HG03354 (cell line): Measurements from ENCODE around the gene RHBDD3.

ENCODE experiments used
- ATAC-seq: cut with Tn5 transposase; IDR thresholded peaks from one replicate; pipeline ENCODE4 v1.9.1; 2021; ENCODE audit warnings: mild to moderate bottlenecking; ENCODE audit not compliant: unreplicated experiment, poor library complexity, severe bottlenecking

RHBDD3 gene

DNA sequence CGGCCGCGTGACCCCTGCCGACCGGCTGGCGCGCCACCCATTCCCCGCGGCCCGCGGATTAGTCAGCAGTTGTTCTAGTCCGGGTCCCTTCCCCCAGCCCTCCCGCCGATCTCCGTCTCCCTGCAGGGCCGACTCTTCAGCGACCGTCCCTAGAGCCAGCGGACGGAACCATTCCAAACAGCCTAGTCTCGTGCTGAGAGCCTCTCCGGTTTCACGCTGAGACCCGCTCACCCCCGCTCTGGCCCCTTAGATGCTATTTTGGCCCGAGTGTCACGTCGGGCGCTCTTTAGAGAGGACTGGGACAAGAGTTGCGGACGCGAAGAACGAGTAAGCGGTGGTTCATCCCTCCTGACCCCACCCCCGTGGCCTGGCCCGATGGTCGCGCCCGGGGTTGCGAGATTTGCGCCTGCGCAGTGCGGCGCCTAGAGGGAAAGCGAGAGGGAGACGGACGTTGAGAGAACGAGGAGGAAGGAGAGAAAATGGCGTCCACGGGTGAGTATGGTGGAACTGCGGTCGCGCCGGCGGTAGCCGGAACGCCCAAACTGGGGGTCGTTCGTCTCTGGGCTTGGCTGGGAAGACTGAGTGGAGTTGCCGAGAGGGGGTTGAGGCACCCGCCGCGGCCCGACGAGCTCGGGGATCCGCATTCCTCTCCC, at the start of gene RHBDD3, which contains the start of gene EWSR1:
RHBDD3 (minus strand) TSS at position 124 of the 653 bp plus-strand sequence. CDS start 2,355 bp downstream, outside the sequence.
EWSR1 (plus strand) TSS at position 411 of the 653 bp plus-strand sequence; CDS start at position 480, 69 bp downstream.
- ATAC-seq, result peak; percentile 81

- ATAC-seq, result no peak
Observed at GRCh38 chr22:29316141-29316828, 48.5 kb upstream of the RHBDD3 start.

GRCh38 chr22:29315286-29316140, 47.7 kb upstream of the RHBDD3 start, which contains the start of gene RASL10A:
Gene RASL10A, minus strand, starts transcription at chr22:29315697. Its CDS starts 451 bp downstream, at chr22:29315246.
- no peak for ATAC-seq

- no peak for ATAC-seq
Observed at GRCh38 chr22:29314537-29315285, 46.9 kb upstream of the RHBDD3 start.

- ATAC-seq, result no peak
Observed at GRCh38 chr22:29313576-29314466, 46.0 kb upstream of the RHBDD3 start.

DNA sequence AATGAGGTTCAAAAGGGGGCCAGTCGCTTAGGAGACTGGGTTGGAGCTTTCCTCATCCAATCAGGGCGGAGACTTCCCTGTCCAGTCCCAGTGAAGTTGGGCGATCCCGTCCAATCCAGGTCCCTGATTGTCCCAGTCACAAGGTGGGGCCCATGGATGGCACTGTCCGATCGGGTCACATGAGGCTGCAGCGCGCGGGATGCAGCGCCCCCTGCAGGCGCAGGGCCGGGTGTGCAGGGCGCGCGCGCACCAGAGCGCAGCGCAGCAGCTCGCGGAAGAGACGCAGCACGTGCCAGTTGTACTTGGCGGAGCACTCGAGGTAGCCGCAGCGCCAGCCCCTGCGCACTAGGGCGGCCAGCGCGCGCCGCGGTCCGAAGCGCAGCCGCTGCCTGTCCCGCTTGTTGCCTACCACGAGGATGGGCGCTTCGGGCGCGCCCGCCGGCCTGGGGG, 45.4 kb upstream of the RHBDD3 start:
- no peak for ATAC-seq

- ATAC-seq, result no peak
Observed at GRCh38 chr22:29312218-29313125, 44.7 kb upstream of the RHBDD3 start.

GRCh38 chr22:29311464-29312217, 43.9 kb upstream of the RHBDD3 start:
- no peak for ATAC-seq

- ATAC-seq, result peak; percentile 49
Observed at GRCh38 chr22:29310863-29311339, 43.1 kb upstream of the RHBDD3 start.

DNA sequence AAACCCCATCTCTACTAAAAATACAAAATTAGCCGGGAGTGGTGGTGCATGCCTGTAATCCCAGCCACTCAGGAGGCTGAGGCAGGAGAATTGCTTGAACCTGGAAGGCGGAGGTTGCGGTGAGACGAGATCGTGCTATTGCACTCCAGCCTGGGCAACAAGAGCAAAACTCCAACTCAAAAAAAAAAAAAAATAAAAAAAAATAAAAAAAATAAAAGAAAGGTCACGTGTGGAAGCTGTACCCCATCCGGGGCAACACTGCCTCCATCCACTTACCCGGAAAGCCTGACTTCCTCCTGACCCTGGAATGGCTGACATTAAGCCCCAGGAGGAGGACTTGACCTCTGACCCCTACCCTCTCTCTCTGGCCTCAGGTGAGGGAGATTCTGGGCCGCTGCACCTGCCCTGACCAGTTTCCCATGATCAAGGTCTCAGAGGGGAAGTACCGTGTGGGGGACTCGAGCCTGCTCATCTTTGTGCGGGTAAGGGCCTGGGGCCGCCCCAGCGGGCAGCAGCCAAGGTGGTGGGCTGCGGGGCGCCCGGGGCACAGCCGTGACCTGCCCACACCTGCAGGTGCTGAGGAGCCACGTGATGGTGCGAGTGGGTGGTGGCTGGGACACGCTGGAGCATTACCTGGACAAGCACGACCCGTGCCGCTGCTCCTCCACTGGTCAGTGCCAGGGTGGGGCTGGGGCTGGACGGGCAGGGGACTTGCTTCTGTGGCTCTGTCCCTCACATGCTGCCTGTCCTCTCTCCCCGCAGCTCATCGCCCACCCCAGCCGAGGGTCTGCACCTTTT, 42.5 kb upstream of the RHBDD3 start:
- ATAC-seq, result no peak

GRCh38 chr22:29309332-29310064, 41.7 kb upstream of the RHBDD3 start:
- ATAC-seq, result no peak

- no peak for ATAC-seq
Observed at GRCh38 chr22:29308791-29309262, 41.0 kb upstream of the RHBDD3 start.

- ATAC-seq, result no peak
Observed at GRCh38 chr22:29308148-29308790, 40.5 kb upstream of the RHBDD3 start.

DNA sequence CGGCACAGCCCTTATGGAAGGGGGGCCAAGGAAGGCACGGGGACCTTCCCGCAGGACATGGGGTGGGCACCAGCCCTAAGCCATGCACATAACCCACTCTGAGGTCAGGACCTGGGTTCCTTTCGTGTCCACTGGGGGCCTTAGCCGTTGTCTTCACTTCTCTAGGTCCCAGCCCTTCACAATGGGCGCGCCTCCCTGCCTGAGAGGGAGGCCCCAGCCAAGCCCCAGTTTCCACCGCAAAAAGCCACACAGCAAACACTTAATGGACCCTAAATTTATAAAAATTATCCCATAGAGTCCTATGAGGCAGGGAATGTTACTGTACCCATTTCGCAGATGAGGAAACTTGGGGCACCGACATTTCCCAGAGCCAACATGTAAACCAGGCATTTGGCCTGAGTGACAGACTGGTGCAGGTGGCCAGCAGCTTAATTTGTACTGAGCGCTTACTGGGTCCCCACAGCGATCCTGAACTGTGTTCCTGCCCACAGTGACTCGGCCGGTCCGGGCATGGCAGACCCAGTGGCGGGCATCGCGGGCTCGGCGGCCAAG, 39.9 kb upstream of the RHBDD3 start:
- ATAC-seq, result no peak
